ENCODE results near the gene PLEKHG4. TPM values are rescaled to one million over a fixed set of nuclear protein-coding genes. Genes with fewer than 3 reads are reported as not detected.

PLEKHG4 gene
- polyA plus RNA-seq, 1 of the 3 experiments (the other 2 are of a cell fraction): 65.5 TPM

- no peak for TF ChIP-seq USF2 (IDR thresholded peaks at IDR 0.05; ENCODE audit: borderline replicate concordance, low read depth, low read length)
- peak; percentile 43 for TF ChIP-seq CHD2 (IDR thresholded peaks at IDR 0.05; ENCODE audit: low read length, partially characterized antibody)
- no peak for TF ChIP-seq TCF12 (IDR thresholded peaks at IDR 0.05)
- TF ChIP-seq NFIC (IDR thresholded peaks at IDR 0.05; ENCODE audit: borderline replicate concordance): no peak
Observed at GRCh38 chr16:67279296-67280089, at the start of gene PLEKHG4 (continued).

DNA sequence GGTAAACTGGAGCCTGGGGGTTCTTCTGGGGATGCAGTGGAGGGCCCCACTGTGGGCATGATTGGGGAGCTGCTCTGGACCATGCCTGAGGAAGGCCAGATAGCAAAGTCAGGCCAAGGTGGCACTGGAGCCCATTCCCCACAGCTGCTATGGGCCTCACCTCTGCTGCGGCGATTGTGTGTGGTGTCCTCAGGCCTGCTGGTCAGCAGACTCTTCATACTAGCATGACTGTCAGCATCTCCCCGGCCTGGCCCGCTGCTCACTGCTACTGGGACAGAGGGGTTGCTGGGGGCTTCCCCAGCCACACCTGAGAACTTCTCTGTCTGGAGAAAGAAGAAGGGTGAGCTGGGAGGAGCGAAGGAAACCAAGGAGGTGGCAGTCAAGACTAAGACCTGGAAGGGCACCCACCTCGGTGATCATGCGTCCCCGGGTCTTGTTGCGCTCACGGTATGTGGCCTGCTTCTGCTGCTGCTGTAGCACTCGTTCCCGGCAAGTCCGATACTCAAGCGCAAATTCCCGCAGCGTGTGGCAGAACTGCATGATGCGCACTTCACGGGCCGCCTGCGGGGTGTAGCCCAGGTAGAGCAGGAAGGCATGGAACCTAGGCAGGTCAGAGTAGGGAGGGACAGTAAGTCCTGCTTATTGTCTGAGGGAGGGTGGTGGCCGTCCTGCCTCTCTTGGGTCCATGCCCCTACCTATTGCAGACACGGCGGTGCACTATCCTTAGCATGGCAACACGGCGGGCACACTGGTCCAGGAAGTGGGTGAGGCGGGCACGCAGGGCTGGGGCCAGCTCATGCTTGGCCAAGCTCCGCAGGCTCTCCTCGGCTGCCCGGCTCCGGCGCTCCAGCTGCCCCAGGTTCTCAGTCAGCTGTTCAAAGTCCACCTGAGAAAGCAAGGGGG, 49.2 kb upstream of the PLEKHG4 start:
- Histone ChIP-seq H3K4me2 (no peak overlapping the region), H3K9me2 (no peaks in the 10 kb centered on the region), H3K36me3 (replicated peaks in 1 of 2; ENCODE audit: control insufficient read depth in 1 of 2, insufficient read depth in 2 of 2, low read length in 1 of 2) (peaks cover 34 to 52% of the 10 kb centered on the region in 2 experiments), H3F3A (replicated peaks; ENCODE audit: insufficient read depth) (peaks cover 28% of the 10 kb centered on the region), H3K4me1 (ENCODE audit: control insufficient read depth in 1 of 2, insufficient read depth in 2 of 2, low read depth in 1 of 2, low read length in 1 of 2) (peaks cover 0 to 22% of the 10 kb centered on the region in 2 experiments; a peak in 2 of 4 replicates), H2AFZ (ENCODE audit: low read depth) (no peak overlapping the region), H3K9me3 (no peaks in the 10 kb centered on the region), H3K27ac (ENCODE audit: low read depth in 2 of 2, low read length in 1 of 2) (no peak overlapping the region), H3K4me3 (ENCODE audit: low read depth in 2 of 2, low read length in 1 of 2) (no peak overlapping the region), H3K27me3 (ENCODE audit: insufficient read depth) (no peaks in the 10 kb centered on the region), H3K79me2 (ENCODE audit: insufficient read depth) (peaks cover 40% of the 10 kb centered on the region), H4K20me1 (ENCODE audit: insufficient read depth) (no peaks in the 10 kb centered on the region), H3K9ac (no peak overlapping the region)
- no peak for DNase-seq
- TF ChIP-seq MAX (IDR thresholded peaks at IDR 0.05; ENCODE audit: low read depth) (no peak), RXRA (IDR thresholded peaks at IDR 0.05; ENCODE audit: borderline replicate concordance, low read depth) (no peak), USF2 (IDR thresholded peaks at IDR 0.05; ENCODE audit: borderline replicate concordance, low read depth, low read length) (no peak), RFX5 (IDR thresholded peaks at IDR 0.05; ENCODE audit: low read length) (no peak), POLR2AphosphoS5 (IDR thresholded peaks at IDR 0.05; ENCODE audit: low read depth, low read length) (no peak), NRF1 (IDR thresholded peaks at IDR 0.05; ENCODE audit: low read depth, low read length) (no peak), MXI1 (IDR thresholded peaks at IDR 0.05; ENCODE audit: low read depth, low read length) (no peak)
- WGBS (ENCODE audit: low lambda C conversion rate): 93% methylated on average over 16 of the region's 32 CpGs
- POLR2A ChIA-PET: no interaction called here
- CTCF ChIA-PET: interaction anchor here (1.5 kb wide), 1 partner anchor 18 kb away, joined by 4 read pairs; no protein-coding TSS in a partner anchor

Measured in SK-N-SH (cell line).